DOHH2 (cell line): ENCODE data around the gene SLC25A15.

Experiments used
- H3F3A ChIP-seq: fragments of 200-600 bp; sonication (generic), shearing (Covaris generic); 2 replicates; pipeline ENCODE4 v1.6.0; 2016; ENCODE audit warnings: antibody characterized with exemption, mild to moderate bottlenecking; ENCODE audit not compliant: control insufficient read depth, insufficient read depth
- H3K27ac ChIP-seq: fragments of 200-600 bp; sonication (generic); 2 replicates; pipeline ENCODE4 v1.5.1; 2014; ENCODE audit warnings: low read depth, mild to moderate bottlenecking, low read length, moderate library complexity
- H3K27me3 ChIP-seq: fragments of 200-600 bp; sonication (generic); 2 replicates; pipeline ENCODE4 v1.6.1; 2014; ENCODE audit warnings: mild to moderate bottlenecking, low read length, mixed read lengths; ENCODE audit not compliant: control insufficient read depth
- H3K36me3 ChIP-seq: fragments of 200-600 bp; sonication (generic); 2 replicates; pipeline ENCODE4 v1.6.1; 2014; ENCODE audit warnings: mild to moderate bottlenecking, low read length, moderate library complexity, mixed read lengths; ENCODE audit not compliant: control insufficient read depth
- H3K4me1 ChIP-seq: fragments of 200-600 bp; sonication (generic); 2 replicates; pipeline ENCODE4 v1.6.1; 2014; ENCODE audit warnings: mild to moderate bottlenecking, low read length, mixed read lengths; ENCODE audit not compliant: control insufficient read depth
- H3K4me2 ChIP-seq: fragments of 200-600 bp; sonication (generic); 2 replicates; pipeline ENCODE4 v1.6.0; 2014; ENCODE audit warnings: mild to moderate bottlenecking, low read length, moderate library complexity
- H3K4me3 ChIP-seq: fragments of 200-600 bp; sonication (generic); 2 replicates; pipeline ENCODE4 v1.5.1; 2014; ENCODE audit warnings: mild to moderate bottlenecking, low read length, mixed read lengths
- H3K79me2 ChIP-seq: fragments of 200-600 bp; sonication (generic); 2 replicates; pipeline ENCODE4 v1.6.1; 2014; ENCODE audit warnings: mild to moderate bottlenecking, low read length, mixed read lengths; ENCODE audit not compliant: control insufficient read depth
- H3K9me2 ChIP-seq: fragments of 200-600 bp; sonication (generic); replicated peaks from 2 replicates; pipeline ENCODE4 v1.6.1; 2014; ENCODE audit warnings: mild to moderate bottlenecking, low read length, mixed read lengths; ENCODE audit not compliant: control insufficient read depth
- H3K9me3 ChIP-seq: fragments of 200-600 bp; sonication (generic); 2 replicates; pipeline ENCODE4 v1.6.1; 2014; ENCODE audit warnings: antibody characterized with exemption, low read length, mixed read lengths; ENCODE audit not compliant: control insufficient read depth, insufficient read depth
- H4K20me1 ChIP-seq: fragments of 200-600 bp; sonication (generic); 2 replicates; pipeline ENCODE4 v1.6.0; 2014; ENCODE audit warnings: low read depth, mild to moderate bottlenecking, antibody characterized with exemption, low read length, moderate library complexity; ENCODE audit not compliant: control insufficient read depth, insufficient read depth
- CTCF ChIP-seq: fragments of 200-600 bp; sonication (generic); IDR thresholded peaks from one replicate; pipeline ENCODE4 v1.5.1; 2014; ENCODE audit warnings: antibody characterized with exemption, mild to moderate bottlenecking, low read depth, low read length; ENCODE audit not compliant: poor library complexity, severe bottlenecking
- EZH2phosphoT487 ChIP-seq: fragments of 200-600 bp; sonication (generic); IDR thresholded peaks from 2 replicates; pipeline ENCODE4 v1.6.1; 2017; ENCODE audit warnings: borderline replicate concordance, mild to moderate bottlenecking, antibody characterized with exemption, low read length, moderate library complexity, mixed read lengths

SLC25A15 gene

GRCh38 chr13:40774672-40775071, 14.7 kb upstream of the SLC25A15 start:
- Histone ChIP-seq H4K20me1 (no peaks in the 10 kb centered on the region), H3K9me3 (no peaks in the 10 kb centered on the region), H3K9me2 (no peaks in the 10 kb centered on the region), H3K4me2 (no peak overlapping the region), H3K4me1 (peaks cover 44% of the 10 kb centered on the region), H3K79me2 (no peaks in the 10 kb centered on the region; the same call in 1 of the 2 replicates), H3F3A (no peaks in the 10 kb centered on the region; the same call in none of the 2 replicates), H3K4me3 (no peak overlapping the region), H3K27ac (no peak overlapping the region), H3K36me3 (peaks cover 3% of the 10 kb centered on the region; the same call in 1 of the 2 replicates), H3K27me3 (no peaks in the 10 kb centered on the region)
- TF ChIP-seq CTCF (no peak), EZH2phosphoT487 (no peak)

GRCh38 chr13:40776232-40776631, 13.2 kb upstream of the SLC25A15 start:
- Histone ChIP-seq H3K4me3 (peak overlapping the region; percentile 66), H3F3A (no peaks in the 10 kb centered on the region; the same call in none of the 2 replicates), H3K4me1 (peaks cover 43% of the 10 kb centered on the region), H3K79me2 (no peaks in the 10 kb centered on the region), H3K27me3 (no peaks in the 10 kb centered on the region), H3K4me2 (peak overlapping the region; percentile 95), H3K36me3 (no peaks in the 10 kb centered on the region), H3K9me2 (no peaks in the 10 kb centered on the region), H4K20me1 (no peaks in the 10 kb centered on the region), H3K9me3 (no peaks in the 10 kb centered on the region), H3K27ac (peak overlapping the region; percentile 82)
- no peak for TF ChIP-seq CTCF
- TF ChIP-seq EZH2phosphoT487: no peak

GRCh38 chr13:40776681-40777165, 12.7 kb upstream of the SLC25A15 start:
- Histone ChIP-seq H3K4me2 (peak overlapping the region; percentile 95), H4K20me1 (no peaks in the 10 kb centered on the region), H3F3A (no peaks in the 10 kb centered on the region; the same call in none of the 2 replicates), H3K27me3 (no peaks in the 10 kb centered on the region), H3K4me3 (peak overlapping the region; percentile 66), H3K9me2 (no peaks in the 10 kb centered on the region), H3K27ac (peak overlapping the region; percentile 82), H3K4me1 (peaks cover 45% of the 10 kb centered on the region), H3K79me2 (no peaks in the 10 kb centered on the region), H3K36me3 (no peaks in the 10 kb centered on the region), H3K9me3 (no peaks in the 10 kb centered on the region)
- TF ChIP-seq EZH2phosphoT487: no peak
- TF ChIP-seq CTCF: no peak
